Esophagus squamous epithelium (tissue), 4 donors: ENCODE measurements around the gene HDX.

Source experiments
- POLR2A ChIP-seq, 4 donors: fragments of 450-650 bp; IDR thresholded peaks; one replicate each; pipeline ENCODE4 v1.6.1; 2017; ENCODE audit warnings: antibody characterized with exemption in 4 of 4, mild to moderate bottlenecking in 4 of 4, moderate library complexity in 3 of 4
- TF ChIP-seq, protein P1 (sequence below), 6 experiments: fragments of 450-650 bp in 4 of 6; fragments of 200-600 bp in 2 of 6; sonication (generic) in 2 of 6; IDR thresholded peaks; one replicate each; pipeline ENCODE4 v1.5.1; 2016 to 2019; ENCODE audit warnings: antibody characterized with exemption in 6 of 6, mild to moderate bottlenecking in 4 of 6, moderate library complexity in 4 of 6

DNA sequence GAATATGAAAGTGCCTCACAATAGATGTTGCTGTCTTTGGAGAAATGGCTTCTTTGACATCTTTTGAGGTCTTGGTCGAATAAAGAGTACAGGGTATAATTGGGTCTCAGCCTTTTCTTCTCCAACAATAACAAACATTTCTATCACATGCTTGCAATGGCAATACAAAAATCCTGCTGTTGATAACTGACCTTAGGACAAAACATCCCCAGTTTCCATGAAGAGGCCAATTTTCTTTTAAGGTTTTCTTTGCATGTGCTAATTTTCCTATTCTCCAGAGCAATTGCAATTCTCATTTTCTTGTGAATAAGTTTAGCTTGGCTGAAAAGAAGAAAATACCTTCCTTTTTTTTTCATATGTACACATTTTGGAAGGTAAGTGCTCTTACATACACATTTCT is 183.6 kb downstream of the HDX start:
- no peak for TF ChIP-seq POLR2A (IDR thresholded peaks at IDR 0.05)
- TF ChIP-seq, protein P1, sequence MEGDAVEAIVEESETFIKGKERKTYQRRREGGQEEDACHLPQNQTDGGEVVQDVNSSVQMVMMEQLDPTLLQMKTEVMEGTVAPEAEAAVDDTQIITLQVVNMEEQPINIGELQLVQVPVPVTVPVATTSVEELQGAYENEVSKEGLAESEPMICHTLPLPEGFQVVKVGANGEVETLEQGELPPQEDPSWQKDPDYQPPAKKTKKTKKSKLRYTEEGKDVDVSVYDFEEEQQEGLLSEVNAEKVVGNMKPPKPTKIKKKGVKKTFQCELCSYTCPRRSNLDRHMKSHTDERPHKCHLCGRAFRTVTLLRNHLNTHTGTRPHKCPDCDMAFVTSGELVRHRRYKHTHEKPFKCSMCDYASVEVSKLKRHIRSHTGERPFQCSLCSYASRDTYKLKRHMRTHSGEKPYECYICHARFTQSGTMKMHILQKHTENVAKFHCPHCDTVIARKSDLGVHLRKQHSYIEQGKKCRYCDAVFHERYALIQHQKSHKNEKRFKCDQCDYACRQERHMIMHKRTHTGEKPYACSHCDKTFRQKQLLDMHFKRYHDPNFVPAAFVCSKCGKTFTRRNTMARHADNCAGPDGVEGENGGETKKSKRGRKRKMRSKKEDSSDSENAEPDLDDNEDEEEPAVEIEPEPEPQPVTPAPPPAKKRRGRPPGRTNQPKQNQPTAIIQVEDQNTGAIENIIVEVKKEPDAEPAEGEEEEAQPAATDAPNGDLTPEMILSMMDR (IDR thresholded peaks at IDR 0.05): no peak
